Activated naive CD4-positive, alpha-beta T cell treated with anti-CD3 and anti-CD28 coated beads, Interleukin-2, amount 50 U/mL, for 16 hours (primary cell): ENCODE measurements around the gene FOXA1.

Experiments
- DNase-seq: peaks from one replicate; pipeline ENCODE4 v3.0.0-alpha.2; 2020

FOXA1 gene

DNA sequence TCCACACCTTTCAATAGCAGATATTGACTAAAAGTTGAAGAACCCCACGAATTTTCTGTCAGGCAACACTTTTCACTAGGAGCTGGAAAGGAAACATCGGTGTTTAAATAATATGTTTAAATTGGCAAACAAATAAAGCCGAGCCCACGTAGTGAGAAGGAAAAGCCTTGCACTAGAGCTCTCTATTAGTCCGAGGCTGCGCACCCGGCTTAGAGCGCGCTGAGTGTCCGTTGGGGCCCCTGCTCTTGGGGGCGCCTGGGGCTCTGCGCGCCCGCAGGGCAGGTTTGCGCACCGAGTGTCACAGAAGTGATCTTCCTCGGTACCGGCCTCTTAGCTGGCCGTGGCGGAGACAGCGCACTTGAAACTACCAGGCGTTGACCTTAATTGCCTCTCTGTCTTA, 6.8 kb upstream of the FOXA1 start:
- DNase-seq = no peak

DNA sequence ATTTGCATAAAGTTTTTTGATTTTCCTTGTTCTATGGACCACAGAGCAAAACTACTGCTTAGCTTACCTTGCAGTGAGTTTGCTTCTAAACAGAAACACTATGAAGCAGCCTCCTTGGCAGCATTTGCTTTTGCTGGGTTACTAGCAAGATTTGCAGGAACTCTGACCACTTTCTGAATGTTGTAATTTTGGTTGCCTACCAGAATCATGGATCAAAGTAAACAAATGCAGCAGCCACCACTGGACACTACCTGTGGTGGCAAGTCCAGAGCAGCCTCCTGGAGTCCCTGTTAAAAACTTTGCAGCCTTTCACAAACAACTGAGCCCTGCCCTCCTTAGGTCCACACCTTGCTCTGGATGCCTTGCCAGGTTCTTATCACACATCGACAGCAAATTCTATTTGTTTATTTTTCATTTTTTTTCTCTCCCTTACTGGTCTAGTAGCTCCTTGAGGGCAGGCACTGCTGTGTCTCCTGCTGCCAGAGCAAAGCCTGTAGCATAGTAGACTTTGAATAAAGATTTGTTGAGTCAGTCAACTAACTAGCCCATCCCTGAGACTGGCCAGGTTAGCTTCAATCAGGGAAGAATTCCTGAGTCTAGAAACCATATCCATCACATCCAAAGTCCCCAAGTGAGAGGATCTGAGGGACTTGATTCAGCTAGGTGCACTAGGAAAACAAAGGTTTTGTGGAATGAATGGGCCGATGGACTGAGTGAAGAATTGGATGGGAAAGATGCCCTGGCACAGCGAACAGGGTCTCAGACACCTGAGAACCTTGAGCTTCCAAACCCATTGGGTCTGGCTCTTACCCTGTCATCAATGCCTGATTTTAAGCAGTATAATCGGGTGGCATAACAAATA, 6.1 kb upstream of the FOXA1 start:
- DNase-seq = no peak

DNA sequence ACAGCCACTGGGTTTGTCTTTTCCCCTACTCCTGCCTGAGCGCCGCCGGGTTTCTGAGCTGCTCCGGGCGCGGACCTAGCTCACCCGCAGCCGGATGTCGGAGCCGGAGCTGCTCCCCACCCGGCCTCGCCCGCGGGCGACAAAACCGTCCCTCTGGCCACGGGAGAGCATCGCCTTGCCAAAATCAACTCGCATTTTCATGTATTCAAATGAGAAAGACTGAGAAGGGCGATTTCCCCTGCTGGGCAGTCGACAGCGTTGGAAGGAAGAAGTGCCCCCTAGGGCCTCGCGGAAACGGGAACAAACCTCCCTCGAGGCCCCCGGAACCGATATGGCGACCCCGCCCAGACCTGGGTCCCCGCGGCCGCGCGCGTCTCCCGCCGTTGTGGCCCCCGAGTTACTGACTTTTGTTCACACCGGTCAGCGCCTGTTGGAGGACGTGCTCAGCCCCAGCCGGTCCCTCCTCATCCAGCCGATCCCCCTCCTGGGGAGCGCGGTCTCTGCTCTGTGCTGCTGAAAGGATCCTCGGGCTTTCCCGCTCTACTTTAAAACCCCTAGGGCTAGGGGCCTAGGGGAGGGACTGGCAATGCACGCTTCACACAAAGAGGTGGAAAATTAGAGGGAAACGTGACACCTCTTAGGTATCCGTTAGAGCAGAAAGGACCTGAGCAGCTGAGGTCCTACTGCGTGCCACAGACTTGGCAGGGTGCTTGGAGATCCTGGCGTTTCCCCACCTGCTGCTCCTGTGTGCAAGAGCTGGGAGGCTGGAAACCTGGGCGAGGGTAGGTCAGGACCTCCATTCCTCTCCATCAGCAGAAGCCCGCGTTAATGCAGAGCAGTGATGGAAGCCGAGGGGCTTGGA, 4.7 kb upstream of the FOXA1 start:
- no peak for DNase-seq

DNA sequence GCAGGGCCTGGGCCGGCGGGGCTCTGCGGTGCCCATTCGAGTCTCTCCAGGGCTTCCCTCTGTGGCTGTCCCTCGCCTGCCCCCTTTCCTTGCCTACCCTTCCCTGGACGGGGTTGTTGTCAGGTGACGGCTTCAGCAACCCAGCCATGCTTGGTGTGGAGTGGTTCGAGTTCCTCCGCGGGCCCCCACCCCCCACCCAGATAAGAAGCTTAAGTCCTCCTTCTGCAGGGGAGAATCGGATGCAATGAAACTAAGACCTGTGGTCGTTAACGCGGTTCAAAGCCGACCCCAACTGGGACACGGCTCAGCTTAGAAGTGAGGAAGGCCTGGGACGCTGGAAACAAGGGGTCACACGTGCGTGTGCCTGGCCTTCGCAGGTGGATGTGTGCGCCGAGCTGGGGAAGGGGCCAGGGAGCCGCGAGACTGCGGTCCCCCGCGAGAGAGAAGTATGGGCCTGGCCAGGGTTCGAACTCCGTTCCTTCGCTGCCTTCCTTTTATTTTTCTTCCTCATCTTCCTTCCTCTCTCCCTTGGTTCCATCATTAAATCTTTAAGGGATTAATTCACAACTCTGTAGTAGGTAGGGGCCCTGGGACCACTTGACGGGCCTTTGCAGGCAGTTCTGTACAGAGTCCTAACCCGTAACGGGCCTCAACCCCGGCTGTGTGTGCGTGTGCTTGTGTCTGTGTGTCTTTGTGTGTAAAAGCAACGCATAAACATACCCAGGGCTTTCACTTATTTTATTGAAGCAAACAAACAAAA, 3.9 kb upstream of the FOXA1 start:
- no peak for DNase-seq

DNA sequence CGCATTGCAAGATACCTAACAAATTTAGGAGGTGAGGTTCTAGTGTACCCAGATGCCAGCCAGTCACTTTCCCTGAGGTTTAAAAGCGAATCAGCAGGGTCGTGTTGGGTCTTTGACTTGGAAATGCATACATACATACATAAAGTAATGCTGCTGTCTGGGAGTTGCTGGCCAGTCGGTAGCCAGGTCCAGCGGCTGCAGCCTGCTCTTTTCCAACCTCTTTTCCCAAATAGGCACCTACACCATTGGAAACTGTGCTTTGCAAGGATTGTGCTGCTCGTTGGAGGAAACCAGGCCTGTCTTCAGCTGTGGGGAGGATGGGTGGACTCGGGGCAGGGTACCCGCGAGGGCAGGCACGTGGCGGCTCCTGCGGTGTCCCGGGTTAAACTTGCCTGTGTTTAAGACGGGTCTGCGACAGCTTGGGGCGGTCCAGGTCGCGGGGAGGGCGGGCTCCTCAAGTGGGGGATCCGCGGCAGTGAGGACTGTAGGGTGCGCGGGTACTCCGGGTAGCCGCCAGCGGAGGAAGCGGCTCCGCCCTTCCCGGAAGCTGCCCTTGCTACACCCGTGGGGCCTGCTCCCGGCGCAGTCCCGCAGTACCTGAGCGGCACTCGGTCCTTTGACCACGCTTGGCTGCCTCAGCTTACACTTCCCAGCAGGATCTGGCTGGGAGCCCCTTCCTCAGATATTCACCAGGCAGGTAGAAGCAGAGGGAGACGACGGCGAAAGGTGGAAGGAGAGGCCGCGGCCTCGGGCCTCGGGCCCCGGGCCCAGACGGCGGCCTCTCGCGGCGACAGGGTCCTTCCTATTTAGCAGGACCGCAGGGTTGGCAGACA, 3.1 kb upstream of the FOXA1 start:
- DNase-seq = no peak

DNA sequence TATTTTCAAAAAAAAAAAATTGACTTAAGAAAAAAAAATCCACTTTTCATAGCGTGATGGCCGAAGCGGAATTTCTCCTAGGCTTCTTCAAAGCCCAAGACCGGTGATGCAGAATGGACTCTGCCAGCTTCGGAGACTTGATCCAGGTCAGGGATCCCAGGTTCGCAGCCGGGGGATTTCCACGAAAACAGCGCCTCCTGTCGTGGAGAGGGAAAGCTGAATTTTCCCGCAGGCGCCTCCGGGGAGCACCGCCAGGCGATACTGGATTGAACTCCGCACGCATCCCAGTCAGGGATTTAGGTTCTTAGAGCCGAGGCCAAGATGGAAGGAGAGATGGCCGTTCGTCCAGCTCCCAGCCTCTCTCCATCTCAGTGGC, 2.5 kb upstream of the FOXA1 start:
- DNase-seq = no peak

DNA sequence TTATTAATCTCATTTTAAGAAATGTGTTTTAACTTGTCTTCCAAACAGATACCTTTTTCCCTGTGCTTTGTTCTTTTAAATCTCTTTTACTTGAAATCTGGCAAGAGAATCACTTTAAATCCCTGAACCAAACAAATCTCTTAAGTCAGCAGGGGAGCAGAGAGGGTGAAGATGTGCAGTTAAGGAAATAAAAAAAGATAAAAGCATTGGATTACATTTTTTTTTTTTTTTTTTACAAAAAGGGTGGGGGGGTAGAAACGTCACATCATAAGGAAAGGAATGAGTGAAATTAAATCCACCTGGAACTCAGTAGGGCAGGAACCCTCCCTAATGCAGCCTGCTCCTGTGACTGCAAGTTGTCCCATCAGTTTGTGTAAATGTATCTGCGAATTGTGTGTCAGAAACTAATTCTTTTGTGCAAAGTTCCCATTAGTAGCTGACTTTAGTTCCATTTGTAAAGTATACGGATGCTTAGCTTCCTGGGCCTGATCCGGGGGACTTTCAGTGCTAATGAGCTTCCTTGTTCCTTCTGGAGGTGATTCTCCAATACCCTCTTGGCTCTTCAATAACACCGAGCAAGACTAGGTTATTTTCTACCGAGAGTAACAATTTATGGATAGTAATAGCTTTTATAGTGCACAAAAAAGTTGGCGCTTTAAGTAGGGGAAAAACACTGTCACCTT, 1.9 kb upstream of the FOXA1 start:
- DNase-seq = no peak

DNA sequence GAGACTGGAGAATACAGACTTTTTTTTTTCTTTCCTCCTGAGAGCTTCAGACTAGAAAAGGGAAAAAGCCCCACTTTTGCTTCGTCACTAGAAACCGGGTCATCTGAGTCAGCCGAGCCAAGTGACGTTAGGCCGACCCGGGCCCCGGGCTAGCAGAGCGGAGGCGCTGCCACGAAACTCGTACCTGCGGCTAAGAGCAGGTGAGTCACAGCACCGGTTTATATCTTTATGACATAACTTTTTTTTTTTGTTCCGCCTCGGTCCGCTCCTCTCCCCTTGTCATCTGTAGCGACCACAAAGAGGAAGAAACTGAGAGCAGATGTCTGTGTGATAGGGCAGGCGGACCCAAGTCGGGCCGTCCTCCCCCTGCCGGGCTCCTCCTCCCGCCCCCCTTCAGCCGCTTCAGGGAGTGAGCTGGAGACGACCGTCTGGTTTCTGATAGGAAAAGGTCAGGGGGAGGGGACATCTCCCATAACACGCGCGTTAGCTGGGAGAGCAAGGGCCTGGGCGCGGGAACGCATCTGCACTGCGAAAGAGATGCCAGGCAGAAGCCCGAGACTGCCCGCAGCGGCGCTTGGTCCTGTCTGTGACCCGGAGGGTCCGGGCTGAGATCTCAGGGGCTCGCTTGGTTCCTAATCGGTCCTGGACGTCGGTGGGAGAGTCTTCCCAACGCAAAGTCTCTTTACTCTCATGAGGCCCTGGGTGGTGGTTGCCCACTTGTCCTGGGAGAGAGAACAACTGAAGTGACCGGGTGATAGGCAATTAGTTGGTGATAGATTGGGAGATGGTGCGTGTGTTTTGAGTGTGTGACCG, 966 bp upstream of the FOXA1 start:
- DNase-seq = peak; percentile 81

DNA sequence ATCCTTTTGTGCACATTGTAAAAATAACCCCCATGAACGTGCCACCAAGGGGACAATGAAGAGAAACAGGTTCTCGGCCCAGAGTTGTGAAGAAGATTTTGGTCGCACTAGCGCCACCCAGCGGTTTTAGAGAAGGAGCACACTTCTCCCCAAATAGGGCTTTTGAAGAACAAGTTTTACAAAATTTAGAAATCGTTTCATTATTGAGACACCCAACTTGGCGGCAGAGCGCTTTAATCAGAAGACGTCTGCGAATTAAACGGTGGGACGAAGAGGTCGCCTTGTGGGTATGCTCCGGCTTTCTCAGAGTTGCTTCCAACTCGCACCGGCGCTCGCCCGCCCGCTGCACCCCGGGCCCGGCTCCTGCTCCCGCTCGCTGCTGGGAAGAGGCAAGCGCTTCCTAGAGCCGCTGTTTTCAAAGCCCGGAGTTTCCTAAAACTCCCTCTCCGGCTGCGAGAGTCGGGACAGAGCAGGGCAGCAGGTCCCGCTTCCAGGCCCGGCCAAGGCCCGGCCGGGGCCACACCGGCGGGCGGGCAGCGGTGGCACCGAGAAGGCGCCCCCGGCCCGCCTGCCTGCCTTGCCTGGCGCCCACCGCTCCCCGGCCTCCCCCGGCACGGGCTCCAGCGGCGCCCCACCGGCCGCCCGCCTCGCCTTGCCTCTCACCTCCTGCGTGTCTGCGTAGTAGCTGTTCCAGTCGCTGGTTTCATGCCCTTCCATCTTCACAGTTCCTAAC, 645 bp downstream of the FOXA1 start:
- DNase-seq = no peak

DNA sequence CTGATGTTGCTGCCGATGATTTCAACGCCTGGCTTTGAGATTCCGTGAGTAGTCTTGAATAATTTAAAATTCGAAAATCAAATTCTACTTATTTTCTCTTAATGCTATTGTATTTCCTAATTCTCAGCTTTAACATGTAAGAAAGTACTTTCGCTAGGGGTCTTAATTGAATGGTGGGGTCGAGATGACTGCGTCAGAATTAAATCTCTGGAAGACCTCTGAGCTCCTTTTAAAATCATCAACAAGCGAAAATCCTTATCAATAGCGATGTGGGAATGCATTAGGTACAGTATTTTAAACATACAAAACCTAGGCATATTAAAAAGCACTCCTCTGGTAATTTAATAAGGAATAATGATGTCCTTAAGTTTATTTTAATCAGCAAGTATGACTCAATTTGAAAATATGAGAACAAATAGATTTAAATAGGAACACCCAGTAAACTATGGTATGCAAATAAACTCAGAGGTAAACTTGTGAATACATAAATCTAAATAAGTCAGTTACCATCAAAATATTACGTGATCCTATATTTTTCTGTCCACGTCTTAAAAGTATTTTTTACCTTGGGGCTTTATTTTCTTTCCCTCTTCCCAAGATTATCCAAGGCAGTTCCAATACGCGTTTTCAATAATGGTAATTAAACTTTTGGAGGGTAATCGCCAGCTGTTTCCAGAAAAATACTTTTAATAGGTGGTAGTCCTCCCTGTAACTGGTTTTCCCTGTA, 1.4 kb downstream of the FOXA1 start:
- no peak for DNase-seq

DNA sequence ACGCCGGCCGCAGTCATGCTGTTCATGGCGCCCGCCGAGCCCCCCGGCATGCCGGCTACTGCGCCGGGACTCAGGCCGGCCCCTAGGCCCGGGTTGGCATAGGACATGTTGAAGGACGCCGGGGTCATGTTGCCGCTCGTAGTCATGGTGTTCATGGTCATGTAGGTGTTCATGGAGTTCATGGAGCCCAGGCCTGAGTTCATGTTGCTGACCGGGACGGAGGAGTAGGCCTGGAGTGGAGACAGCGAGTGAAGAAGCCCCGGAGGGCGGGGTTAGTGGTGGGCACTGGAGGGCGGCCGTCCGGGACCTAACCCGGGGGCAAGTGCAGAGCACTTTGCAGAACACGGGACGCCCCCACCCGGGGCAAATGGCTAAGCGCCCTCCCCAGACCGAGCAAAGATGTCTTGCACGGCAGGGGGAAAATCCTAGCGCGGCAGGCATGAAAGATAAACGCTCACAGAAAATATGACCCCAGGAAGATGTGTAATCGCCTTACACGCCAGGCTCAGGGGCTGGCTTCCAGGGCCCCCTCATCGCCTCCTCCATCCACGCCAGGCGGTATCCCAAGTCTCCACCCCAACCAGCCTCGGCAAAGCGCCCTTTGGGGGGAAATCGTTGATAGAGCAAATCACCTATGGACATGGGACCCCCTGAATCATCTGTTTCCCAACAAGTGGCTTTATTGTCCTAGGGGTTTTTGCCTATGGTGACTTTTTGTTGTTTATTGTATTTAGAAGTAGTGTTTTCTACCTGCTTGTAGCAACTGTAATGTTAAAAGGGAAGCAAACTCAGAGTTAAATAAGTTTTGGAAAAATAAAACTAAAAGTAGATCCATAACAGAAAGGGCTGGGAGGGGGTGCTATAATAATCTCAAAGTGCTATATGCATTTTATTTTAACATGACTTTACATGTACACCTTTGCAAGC, 2.3 kb downstream of the FOXA1 start:
- no peak for DNase-seq

DNA sequence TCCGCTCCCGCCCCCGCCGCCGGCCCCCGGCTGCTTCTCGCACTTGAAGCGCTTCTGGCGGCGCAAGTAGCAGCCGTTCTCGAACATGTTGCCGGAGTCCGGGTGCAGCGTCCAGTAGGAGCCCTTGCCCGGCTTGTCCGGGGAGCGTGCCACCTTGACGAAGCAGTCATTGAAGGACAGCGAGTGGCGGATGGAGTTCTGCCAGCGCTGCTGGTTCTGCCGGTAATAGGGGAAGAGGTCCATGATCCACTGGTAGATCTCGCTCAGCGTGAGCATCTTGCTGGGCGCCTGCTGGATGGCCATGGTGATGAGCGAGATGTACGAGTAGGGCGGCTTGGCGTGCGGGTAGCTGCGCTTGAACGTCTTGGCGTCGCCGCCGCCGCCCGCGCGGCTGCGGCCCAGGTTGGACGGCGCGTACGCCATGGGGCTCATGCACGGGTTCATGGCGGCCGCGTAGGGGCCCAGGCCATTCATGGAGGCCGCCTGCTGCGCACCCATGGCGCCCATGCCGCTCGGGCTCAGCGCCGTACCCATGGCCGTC, 3.0 kb downstream of the FOXA1 start:
- no peak for DNase-seq

DNA sequence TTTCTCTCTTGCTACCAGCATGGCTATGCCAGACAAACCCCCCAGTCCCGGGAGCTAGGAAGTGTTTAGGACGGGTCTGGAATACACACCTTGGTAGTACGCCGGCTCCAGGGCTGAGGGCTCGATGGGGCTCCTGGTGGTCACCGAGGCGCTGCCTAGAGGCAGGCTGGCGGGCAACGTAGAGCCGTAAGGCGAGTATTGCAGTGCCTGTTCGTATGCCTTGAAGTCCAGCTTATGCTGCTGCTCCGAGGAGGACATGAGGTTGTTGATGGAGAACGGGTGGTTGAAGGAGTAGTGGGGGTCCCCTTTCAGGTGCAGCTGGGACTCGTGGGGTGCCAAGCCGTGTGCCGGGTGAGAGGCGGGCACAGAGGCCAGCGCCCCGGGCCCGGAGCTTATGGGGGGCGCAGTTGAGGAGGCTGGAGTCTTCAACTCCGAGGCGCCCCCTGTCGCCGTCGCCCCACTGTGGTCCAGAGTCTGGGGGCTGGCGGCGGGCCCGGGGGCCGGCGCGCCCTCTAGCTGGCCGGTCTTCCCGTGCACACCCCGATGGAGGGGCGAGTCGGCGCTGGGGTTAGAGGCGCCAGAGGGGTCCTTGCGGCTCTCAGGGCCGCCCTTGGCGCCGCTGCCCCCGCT, 3.6 kb downstream of the FOXA1 start:
- no peak for DNase-seq

DNA sequence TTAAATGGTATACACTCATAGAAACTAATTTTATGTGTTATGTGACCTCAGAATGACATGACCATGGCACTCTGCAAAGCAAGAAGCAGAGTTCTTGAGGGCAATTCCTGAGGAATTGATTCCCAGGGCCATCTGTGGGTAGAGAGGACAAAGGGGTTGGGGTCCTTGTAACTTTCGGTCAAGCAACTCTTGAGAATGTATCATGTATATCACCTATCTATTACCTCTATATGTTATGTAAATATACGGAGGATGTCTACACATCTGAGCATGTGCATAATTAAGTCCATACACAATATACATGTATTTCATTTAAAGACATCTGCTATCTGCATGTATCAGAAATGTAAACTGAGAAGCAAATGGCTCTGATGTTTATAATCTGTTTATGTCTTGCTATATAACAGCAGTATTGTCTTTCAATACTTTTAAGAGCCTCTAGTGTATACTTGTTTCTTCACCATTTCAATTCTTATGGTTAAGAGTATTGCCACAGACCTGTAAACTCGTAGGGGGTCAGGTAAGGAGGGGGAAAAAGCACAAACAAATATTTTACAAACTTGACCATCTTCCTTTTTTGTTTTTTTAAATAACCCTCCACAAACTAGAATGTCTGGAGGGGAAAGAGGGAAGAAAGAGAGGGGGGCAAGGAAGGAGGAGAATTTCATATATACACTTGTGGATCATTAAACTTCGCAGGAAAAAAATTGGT, 4.5 kb downstream of the FOXA1 start:
- DNase-seq = no peak

DNA sequence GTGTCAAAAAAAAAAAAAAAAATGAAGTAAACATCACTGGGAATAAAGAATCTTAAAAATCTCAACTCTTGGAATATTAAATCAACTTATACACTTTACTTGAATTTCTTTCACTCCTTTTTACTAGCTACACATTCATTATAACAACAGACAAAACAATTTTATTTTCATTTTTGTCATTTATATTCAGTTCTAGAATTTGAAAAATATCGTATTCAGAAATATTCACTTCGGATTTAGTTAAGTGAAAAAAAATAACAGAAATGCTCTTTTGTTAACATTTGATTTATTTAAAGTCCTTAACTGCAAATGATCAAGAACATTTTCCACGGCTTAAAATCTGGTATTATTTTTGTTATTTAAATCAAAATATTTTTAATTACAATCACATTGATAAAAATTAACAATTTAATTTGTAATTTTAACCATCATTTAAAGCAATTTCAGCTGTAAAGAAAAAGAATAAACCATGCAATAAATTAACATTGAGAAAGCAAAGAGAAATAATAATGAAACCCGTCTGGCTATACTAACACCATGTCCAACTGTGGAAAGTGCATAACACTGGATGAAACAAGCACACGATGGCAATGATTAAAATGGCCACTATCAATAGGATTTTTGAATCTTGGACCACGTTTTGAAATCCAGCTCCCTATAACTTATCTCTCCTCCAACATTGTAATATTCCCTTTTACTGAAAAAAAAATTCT, 5.2 kb downstream of the FOXA1 start:
- DNase-seq = no peak
